Measurements from ENCODE around the gene FA2H.

The FA2H gene

GRCh38 chr16:74749291-74750055 lies 25.1 kb downstream of the FA2H start:
- no peak for DNase-seq (ENCODE audit: low spot score)
- TF ChIP-seq, protein P1, sequence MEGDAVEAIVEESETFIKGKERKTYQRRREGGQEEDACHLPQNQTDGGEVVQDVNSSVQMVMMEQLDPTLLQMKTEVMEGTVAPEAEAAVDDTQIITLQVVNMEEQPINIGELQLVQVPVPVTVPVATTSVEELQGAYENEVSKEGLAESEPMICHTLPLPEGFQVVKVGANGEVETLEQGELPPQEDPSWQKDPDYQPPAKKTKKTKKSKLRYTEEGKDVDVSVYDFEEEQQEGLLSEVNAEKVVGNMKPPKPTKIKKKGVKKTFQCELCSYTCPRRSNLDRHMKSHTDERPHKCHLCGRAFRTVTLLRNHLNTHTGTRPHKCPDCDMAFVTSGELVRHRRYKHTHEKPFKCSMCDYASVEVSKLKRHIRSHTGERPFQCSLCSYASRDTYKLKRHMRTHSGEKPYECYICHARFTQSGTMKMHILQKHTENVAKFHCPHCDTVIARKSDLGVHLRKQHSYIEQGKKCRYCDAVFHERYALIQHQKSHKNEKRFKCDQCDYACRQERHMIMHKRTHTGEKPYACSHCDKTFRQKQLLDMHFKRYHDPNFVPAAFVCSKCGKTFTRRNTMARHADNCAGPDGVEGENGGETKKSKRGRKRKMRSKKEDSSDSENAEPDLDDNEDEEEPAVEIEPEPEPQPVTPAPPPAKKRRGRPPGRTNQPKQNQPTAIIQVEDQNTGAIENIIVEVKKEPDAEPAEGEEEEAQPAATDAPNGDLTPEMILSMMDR (IDR thresholded peaks at IDR 0.05; ENCODE audit: extremely low read depth, missing control alignments), result no peak

GRCh38 chr16:74748616-74749026 lies 26.0 kb downstream of the FA2H start:
- no peak for DNase-seq (ENCODE audit: low spot score)
- TF ChIP-seq, protein P1 (IDR thresholded peaks at IDR 0.05; ENCODE audit: extremely low read depth, missing control alignments), result no peak

DNA sequence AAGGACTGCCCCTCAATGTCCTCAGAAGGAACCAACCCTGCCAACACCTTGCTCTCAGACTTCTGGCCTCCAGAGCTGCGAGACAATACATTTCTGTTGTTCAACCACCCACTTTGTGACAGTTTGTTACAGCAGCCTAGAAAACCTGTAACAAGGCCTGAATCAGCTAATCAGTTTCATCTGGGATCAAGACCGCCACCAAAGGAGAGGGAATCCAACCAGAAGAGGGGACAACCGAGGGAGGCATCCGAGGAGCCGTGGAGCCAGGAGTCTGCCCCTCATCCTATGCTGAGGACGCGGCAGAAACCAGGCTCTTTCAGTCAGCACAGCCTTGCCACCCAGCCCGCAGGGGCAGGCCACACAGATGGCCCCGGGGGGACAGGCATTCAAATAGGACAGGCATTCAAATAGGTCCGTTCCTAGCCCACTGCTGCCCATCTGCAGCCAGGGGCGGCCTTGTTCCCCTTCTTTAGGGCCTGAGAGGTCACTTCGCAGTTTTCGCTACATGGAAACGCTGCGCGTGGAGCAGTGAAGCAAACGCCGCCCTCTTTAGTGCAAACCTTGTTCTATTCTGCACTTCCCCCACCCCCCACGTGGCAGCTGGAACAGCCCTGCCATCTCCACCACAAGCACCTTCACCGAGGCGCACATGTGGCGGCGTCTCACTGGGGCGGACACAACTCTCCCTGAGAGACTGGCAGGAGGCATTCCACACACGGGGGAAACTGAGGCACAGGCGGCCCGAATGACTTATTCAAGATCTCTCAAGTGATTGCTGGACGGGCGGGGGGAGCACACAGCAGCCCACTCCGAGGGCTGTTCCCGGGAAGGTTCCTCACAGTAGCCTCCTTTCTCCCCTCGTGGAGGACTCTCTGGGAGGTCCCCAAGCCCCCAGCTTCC lies 26.7 kb downstream of the FA2H start:
- TF ChIP-seq, protein P1 (IDR thresholded peaks at IDR 0.05; ENCODE audit: extremely low read depth, missing control alignments), result no peak
- no peak for DNase-seq (ENCODE audit: low spot score)

DNA sequence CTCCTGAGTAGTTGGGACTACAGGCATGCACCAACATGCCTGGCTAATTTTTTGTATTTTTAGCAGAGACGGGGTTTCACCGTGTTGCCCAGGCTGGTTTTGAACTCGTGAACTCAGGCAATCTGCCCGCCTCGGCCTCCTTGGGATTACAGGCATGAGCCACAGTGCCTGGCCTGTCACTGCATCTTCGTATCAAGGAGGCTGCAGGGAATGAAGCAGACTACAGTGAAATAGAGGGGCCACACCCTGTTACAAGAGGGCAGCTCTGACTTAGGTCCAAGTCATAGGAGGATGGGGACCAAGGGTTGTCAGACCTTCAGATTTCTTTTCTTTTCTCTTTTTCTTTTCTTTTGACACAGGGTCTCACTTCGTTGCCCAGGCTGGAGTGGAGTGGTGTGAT lies 28.7 kb downstream of the FA2H start:
- TF ChIP-seq, protein P1 (IDR thresholded peaks at IDR 0.05; ENCODE audit: extremely low read depth, missing control alignments), result no peak
- DNase-seq (ENCODE audit: low spot score), result no peak

GRCh38 chr16:74745109-74745615 lies 29.5 kb downstream of the FA2H start:
- TF ChIP-seq, protein P1 (IDR thresholded peaks at IDR 0.05; ENCODE audit: extremely low read depth, missing control alignments), result no peak
- no peak for DNase-seq (ENCODE audit: low spot score)

DNA sequence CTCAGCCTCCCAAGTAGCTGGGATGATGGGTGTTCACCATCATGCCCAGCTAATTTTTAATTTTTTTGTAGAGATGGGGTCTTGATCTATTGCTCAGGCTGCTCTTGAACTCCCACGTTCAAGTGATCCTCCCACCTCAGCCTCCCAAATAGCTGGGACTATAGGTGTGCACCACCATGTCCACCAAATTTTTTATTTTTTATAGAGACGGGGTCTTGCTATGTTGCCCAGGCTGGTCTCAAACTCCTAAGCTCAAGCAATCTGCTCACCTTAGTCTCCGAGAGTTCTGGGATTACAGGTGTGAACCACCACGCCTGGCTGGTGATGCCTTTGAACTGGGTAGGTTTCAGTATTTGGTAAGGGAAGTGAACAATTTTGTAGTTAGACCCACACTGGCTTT lies 30.1 kb downstream of the FA2H start:
- no peak for DNase-seq (ENCODE audit: low spot score)
- TF ChIP-seq, protein P1 (IDR thresholded peaks at IDR 0.05; ENCODE audit: extremely low read depth, missing control alignments), result no peak
